ENCODE results near the gene DHRS4L2.

- TF ChIP-seq, protein P1, sequence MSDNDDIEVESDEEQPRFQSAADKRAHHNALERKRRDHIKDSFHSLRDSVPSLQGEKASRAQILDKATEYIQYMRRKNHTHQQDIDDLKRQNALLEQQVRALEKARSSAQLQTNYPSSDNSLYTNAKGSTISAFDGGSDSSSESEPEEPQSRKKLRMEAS (IDR thresholded peaks at IDR 0.05; ENCODE audit: low read depth, low read length): no peak
- TF ChIP-seq, protein P2, sequence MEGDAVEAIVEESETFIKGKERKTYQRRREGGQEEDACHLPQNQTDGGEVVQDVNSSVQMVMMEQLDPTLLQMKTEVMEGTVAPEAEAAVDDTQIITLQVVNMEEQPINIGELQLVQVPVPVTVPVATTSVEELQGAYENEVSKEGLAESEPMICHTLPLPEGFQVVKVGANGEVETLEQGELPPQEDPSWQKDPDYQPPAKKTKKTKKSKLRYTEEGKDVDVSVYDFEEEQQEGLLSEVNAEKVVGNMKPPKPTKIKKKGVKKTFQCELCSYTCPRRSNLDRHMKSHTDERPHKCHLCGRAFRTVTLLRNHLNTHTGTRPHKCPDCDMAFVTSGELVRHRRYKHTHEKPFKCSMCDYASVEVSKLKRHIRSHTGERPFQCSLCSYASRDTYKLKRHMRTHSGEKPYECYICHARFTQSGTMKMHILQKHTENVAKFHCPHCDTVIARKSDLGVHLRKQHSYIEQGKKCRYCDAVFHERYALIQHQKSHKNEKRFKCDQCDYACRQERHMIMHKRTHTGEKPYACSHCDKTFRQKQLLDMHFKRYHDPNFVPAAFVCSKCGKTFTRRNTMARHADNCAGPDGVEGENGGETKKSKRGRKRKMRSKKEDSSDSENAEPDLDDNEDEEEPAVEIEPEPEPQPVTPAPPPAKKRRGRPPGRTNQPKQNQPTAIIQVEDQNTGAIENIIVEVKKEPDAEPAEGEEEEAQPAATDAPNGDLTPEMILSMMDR (IDR thresholded peaks at IDR 0.05; ENCODE audit: low read depth, low read length): no peak
- no peak for TF ChIP-seq POLR2A (IDR thresholded peaks at IDR 0.05; ENCODE audit: extremely low read depth, insufficient read length)
Measured at GRCh38 chr14:23984891-23985602, 3.7 kb upstream of the DHRS4L2 start.

All from NB4 (cell line).